NCI-H1417 treated with DMSO at 0.1 percent for 48 hours (cell line): ENCODE results near the gene ING2.

ENCODE experiments used
- DNase-seq: peaks from one replicate; lab custom pipeline; 2025; lab: John Stamatoyannopoulos, UW

Gene ING2

DNA sequence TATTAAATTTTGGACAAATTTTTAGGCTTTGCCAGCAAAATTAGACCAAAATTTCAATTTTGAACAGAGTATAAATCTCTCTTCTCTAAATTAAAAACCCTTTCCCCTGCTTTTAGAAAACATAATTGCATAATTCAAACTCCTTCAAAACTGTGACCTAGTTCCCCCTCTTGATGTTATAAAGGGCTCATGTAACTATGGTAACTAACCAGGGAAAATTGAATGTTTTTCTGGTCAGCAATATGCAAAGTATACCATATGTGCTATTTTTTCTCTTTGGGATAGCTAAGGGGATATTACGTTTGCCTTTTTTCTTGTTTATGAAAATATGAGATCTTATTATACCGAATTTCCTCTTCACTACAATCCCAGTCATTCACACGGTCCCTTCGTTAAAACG lies 5.1 kb upstream of the ING2 start:
- no peak for DNase-seq

DNA sequence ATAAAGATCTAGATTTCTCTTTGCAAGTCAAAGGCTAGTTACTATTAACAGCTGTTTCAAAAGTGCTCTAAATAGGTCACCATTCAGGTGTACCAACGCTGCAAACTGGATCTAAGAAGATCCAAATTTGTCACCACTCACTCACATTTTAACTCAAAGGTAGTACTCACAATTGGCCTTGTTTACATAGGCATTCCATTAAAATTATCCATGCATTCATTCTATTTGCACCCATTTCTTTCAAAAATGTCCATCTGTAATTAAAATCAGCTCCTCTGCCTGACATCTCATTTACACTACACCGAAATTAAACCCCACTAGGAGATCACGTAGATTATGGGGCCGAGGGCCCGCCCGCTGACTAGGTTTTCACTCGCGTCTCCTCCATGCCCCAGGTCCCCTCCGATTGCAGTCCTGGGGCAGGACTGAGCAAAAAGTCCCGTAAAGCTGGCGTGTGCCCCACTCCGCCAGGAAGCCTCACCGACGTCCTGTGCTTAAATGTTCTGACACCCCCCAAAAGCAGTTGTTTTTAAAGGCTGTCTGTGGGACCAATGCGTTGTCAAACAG lies 1.3 kb upstream of the ING2 start:
- DNase-seq, result no peak

DNA sequence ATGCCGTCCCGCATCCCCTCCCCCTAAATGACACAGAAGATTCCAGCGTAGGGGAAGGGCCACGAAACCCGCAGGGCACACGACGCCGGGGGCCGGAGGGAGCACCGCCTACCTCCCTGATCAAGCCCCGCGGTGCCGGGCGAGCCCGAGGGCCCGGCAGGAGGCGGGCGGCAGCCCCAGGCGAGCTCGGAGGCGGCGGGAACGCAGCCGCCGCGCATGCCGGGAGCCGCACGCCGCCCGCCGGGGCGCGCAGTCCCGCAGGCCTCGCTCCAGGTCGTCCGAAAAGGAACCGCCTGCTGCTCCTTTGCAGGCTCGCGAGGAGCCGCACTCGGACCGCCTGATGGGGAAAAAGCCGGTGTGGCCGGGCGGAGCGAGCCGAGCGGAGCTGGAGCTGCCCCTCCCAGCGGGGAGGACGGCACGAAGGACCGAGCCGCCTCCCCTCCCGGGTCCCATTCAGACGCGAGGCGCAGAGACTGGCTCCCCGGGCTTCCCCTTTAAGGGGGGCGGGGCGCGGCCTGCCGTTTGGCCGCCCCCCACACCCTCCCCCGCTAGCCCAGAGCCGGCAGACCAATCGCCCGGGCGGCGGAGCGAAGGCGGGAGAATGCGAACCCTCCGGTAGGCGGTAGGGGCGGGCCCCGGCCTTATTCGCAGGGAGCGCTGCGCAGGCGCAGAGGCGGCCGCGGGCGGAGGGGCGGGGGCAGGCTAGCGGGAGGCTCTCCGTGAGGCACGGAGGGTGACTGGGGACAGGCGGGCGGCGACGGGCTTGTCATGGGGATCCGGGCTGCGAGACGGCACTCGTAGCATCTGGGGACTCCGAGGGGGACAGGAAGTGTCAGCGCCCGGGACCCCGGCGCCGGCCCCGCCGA lies 561 bp upstream of the ING2 start:
- DNase-seq, result peak; percentile 60

DNA sequence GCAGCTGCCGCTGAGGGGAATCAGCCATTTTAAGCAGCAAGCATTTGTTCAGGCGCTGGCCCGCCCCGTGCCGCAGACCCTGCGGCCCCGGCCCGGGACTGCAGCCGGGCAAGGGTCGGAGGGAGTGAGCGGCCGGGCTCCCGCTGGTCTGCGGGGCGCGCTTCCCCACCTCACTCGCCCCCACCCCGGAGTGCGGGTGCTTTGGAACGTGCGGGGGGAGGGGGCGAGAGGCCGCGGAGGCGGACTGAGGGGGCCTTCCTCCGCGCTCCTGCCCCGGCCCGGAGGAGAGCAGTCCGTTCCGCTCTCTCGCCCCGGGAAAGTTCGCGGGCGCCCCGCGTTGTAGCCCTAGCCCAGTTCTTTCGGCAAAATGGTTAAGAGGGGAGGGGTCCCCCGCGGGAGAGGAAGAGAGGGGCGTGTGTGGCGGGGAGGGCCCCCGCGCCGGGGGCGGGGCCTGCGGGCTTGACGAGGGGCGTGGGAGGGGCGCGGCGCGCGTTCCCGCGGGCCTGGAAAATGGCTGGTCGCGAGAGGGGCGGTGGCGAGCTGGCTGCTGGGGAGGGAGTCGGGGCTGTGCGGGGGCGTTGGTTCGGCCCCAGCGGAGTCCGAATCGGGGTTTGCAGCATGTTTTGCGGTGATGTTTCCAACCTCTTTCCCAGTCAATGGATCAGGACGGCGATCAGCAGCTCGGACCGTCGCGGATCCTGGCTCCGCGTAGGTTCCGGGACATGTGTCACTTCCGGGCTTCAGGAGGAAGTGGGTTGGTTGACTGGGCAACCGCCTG lies 942 bp downstream of the ING2 start:
- DNase-seq, result peak; percentile 28

DNA sequence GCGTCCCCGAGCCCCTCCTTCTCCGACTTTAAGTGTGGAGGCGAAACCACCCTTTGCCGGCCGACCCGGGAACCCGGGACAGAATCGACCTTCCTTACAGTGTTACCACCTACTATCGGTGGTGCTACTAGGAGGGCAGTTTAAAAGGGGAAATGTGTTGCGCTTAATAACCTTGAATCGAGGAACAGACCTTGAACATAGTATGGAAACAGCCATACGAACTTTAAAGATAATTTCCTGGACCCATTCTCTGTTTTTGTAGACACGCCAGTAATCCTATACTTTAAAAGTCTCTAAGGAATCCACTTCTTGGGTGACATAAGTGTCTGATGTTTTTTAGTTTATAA lies 1.5 kb downstream of the ING2 start:
- DNase-seq, result no peak

DNA sequence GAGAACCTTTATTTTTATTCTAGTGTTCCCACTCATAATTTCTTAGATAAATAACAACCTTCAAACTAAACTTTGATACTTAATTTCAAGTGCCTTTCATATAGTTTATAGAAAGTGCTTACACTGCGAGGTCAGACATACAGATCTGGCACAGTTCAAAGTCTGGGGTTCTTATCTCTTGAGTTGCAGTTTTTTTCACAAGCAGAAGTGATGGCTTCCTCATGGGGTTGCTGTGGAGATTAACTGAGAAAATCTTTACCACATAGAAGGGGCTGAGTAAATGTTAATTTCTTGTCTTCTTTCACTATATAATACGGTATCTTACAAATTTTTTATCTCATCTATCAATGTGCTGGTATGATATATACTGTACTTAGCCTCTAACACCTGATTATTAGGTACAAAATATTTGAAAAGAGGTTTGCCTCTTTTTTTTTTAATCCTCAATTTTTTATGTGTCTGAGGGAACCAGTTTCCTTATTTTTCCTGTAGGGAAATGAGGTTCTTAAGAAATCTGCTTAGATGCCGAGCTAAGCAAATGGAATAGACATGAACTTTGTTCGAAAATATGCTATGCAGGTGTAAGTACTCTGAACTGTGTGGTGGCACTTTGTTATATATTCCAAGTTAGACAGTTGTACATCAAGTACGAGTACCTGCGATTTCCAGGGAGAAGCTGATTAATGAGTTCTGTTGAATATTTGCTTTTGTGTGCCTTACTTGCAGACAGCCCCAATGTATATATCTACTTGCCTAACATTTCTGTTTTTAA lies 3.3 kb downstream of the ING2 start:
- no peak for DNase-seq

DNA sequence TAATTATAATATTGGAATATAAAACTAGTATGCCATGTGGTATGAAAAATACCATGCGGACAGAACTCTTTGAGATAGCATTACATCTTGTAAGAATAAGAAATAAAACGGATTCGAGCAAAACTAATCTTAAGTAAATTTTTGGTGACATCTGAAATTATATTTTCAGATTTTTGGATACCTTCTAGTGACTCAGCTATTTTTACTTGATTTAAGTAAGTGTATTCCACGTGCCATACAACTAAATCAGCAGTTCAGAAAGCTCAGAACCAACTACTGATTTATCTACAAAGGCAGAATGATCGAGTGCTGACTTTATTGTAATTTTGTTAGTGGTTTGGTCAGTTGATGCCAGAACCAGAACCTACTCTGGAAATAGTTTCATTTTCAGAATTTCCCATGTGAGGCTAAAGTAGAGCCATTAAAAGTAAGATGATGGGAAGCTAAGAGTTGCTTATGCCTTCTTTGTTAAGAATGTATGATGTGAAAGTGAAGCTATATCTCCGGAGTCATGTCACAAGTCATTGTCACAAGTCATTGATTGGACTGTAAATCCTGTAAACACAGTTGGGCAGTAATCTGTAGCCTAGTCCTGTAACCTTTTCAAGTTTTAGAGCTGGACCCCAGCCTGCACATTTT lies 4.0 kb downstream of the ING2 start:
- DNase-seq, result no peak

DNA sequence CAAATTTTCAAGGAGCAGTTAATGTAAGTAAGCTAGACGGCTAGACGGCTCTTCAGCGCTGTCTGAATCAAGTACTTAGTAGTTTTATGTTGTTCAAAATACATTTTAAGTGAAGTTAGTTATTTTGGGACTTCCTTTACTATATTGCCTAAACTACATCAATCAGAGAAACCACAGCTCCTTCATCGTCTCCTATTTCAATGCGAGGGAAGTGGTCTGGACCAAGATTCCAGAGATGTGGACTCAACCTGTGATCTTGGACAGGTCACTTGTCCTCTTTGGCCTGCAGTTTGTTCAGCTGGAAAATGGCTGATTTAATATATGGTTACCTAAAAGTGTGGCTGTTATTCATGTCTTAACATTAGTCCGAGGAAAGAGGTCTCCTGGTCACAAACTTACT lies 10.6 kb downstream of the ING2 start:
- no peak for DNase-seq

DNA sequence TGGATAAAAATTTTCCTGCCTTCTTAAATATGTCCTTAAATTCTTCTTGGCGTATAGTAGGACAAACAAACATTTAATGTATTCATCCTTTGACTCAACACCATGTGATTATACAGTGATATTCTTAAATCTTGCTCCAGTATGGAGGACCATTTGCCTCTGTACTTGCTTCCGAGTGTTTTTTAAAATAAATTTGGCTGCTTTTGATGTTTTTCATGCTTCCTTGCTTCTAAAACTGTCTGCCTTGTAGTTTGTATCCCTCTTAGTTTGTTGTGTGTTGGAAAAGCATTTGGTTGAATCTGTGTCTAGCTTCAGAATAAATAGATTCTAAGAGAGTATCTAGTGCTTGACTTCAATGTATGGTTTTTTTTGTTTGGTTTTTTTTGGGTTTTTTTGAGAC lies 12.3 kb downstream of the ING2 start:
- no peak for DNase-seq

DNA sequence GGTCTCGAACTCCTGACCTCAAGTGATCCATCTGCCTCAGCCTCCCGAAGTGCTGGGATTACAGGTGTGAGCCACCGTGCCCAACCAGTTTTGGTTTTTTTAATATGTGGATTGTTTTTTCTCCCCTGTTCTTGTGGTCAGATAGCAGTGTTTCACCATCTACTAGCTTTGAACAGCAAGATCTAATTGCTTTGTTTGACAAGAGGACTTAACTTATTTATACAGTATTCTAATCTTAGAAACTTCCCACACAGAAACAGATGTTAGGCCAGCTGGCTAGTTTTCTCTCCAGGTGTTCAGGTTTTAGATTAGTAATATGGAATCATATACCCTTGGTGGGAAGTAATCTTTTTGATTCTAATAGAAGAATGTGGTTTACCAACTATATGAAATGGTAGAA lies 12.9 kb downstream of the ING2 start:
- no peak for DNase-seq

DNA sequence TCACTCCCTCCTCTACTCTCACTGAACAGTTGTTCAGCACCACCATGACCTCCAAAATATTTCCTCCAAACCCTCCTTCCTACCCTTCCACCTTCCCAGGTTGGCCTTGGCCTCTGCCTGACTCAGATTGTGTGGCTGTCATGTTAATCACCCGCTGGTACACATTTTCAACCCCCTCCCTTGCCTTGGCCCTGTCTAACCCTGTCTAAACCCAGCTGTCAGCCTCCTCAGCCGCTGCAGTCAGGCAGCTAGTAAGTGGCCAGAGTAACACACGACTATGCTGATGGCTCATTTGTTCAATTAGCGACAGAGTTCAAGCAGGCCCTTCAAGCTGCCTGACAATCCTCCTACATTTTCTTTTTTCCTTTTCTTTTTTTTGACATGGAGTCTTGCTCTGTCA lies 18.0 kb downstream of the ING2 start:
- DNase-seq, result no peak

DNA sequence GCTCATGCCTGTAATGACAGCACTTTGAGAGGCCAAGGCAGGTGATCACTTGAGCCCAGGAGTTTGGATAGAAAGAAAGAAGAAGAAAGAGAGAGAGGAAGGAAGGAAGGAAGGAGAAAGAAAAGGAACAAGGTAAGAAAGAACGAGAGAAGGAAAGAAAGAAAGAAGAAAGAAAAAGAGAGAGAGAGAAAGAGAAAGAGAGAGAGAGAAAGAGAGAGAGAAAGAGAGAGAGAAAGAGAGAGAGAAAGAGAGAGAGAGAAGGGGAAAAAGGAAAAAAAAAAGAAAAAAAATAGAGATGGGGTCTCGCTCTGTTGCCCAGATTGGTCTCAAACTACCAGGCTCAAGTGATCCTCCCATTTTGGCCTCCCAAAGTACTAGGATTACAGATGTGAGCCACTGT lies 22.5 kb downstream of the ING2 start:
- DNase-seq, result no peak

DNA sequence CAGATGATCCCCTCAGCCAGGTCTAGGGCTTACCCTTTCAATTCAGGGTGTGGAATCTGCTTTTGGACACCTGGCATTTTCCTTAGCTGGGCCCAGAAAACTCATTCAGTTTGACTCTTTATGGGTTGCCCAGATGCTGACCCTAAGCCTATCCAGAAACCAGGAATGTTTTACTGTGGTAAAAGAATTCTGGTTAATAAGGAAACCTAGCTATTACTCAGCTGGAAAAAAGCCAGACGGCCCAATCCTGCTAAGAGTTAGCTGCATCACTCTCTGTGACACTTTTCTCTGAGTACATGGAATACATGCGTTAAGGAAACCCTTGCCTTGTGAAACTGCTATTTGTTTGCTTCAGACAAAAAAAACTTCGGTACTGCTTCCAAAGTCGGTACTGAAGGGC lies 28.0 kb downstream of the ING2 start:
- no peak for DNase-seq

DNA sequence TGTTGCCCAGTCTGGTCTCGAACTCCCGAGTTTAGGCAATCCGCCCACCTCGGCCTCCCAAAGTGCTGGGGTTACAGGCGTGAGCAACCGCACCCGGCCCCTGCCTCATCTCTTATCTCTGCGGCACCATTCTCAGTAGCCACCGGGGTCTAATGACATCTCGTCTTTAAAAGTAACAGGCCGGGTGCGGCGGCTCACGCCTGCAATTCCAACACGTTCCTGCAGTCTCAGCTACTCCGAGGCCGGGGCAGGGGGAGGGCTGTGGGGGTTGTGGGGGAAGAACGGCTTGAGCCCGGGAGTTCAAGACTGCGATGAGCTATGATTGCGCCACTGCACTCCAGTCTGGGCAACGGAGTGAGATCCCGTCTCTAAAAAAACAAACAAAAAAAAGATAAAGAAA lies 28.8 kb downstream of the ING2 start:
- DNase-seq, result no peak

DNA sequence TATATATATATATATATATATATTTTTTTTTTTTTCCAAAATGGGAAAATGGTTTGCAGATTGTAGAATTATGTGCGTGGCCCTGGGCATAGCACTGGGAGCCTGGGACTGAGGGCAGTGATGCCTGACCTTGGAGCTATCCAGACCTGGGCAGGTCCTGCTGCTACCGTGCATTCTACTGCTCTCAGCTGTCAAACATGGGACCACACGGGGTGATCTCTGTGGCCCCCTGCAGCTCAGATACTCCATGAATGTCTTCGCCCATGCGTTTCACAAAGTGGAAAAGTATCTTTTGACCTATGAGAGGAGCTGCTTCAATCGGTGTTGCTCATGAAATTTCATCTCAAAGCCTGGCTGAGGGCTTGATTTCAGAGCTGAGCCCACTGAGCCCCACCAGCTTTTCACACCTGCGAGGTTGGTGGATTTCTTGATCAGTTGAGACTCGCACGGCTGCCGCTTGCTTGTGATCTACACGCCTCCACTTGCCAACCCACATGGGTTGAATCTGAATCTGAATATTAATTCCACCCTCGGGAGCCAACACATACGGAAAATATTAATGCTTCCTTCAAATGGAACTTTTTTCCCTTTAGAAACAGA lies 35.7 kb downstream of the ING2 start:
- DNase-seq, result no peak

DNA sequence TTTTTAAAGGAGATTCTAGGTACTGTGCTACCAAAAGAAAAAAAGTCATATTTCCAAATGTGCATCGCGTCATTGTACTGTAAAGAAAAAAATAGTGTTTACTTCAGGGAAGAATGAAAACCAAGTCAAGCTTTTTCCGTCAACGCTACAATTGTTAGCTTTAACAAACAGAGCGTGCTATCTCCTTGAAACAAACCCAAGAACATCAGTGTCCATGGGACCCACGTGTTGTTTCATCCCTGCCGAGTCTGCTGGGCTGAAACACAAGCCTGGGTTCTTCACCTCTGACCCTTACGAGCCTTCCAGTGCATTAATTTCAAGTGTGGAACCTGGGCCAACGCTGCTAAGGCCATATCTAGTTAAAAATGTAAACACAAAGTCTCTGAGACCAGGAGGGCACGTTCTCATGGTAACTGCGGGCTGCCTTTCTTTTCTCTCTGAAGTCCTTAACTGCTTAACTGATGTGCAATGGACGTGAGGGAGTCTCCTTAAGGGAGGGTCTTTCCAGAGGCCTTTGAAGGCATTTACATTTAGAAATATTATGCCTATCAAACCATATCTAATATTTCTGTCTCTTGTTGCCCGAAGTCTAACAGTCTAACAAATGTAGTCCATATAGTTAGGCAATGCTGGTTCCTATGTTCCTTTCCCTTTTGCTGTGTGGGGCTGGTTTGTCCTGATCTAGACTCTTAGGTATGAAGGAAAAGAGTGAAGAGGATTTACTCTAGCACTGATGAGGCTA lies 36.3 kb downstream of the ING2 start:
- no peak for DNase-seq

DNA sequence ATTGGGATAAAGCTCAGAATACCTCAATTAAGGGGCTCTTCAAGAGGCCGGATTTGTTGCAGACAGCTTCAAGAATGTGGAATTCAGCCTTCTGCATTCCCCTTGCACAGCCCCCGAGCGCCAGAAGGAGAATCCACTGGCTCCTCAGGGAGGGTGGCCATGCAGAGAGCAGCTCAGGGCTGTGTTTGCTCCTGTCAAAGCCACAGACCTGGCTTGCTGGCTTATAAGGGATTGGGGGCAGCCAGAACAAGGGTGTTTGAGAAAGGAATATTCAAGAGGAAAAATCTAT lies 36.8 kb downstream of the ING2 start:
- no peak for DNase-seq

DNA sequence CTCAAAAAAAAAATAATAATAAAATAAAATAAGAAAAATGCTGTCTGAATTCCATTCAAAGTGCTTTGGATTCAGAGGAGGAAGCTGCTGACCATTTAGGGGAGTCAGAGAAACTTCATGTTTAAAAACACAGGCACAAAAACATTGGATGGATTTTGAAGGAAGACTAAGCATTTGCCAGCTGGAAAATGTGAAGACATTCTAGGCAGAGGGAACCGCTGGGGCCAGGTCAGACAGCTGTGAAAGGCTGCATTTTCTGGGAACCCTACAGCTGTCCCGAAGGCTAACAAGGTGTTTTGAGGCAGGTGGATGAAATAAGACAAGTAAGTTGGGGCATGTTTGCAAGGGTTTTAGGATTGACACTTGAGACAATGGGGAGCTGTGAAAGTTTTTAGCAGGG lies 38.6 kb downstream of the ING2 start:
- no peak for DNase-seq

DNA sequence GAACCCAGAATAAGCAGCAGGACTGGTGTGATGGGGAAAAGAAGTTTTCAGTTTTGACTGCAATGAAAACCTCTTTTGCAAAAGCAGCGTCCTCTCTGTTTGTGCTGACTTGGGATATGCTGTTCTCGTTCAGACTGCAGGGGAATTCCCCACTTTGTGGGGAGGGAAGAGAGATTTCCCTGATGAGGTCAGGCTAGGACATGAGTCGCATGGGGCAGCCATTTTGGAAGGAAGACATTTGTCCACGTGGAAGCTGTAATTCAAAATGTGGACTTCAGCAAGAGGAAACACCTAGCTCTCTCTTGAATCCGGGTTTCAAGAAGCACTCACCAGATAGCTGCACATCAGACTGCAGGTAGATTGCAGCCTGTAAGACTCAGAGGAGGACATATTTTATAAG lies 39.3 kb downstream of the ING2 start:
- DNase-seq, result no peak

DNA sequence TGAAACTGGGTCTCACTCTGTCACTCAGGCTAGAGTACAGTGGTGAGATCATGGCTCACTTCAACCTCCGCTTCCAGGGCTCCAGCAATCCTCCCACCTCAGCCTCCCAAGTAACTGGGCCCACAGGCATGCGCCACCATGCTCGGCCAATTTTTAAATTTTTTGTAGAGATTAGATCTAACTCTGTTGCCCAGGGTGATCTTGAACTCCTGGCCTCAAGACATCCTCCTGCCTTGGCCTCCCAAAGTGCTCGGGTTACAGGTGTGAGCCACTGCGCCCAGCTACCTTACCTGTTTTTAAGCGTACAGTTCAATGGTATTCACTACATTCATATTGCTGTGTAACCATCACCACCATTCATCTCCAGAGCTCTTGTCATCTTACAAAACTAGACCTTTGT lies 41.5 kb downstream of the ING2 start:
- DNase-seq, result no peak

DNA sequence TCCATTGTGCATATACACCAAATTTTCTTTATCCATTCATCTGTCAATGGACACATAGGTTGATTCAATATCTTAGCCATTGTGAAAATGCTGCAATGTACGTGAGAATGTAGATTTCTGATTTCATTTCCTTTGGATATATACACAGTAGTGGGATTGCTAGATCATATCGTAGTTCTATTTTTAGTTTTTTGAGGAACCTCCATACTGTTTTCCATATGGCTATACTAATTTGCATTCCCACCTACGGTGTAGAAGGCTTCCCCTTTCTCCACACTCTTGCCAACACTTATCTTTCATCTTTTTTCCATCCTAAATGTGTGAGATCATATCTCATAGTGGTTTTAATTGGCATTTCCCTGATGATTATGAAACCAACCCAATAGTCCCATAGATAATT lies 43.4 kb downstream of the ING2 start:
- DNase-seq, result no peak
